CD4-positive, alpha-beta T cell treated with Interleukin-17A for 4 hours (primary cell): Measurements from ENCODE around the gene SPAG4.
A peak's percentile ranks its signal among the peaks of the same experiment; 100 is the strongest.

Experiments
- DNase-seq: peaks from one replicate; pipeline ENCODE4 v3.0.0-alpha.2; 2020; ENCODE audit warnings: mixed read lengths

Gene SPAG4

DNA sequence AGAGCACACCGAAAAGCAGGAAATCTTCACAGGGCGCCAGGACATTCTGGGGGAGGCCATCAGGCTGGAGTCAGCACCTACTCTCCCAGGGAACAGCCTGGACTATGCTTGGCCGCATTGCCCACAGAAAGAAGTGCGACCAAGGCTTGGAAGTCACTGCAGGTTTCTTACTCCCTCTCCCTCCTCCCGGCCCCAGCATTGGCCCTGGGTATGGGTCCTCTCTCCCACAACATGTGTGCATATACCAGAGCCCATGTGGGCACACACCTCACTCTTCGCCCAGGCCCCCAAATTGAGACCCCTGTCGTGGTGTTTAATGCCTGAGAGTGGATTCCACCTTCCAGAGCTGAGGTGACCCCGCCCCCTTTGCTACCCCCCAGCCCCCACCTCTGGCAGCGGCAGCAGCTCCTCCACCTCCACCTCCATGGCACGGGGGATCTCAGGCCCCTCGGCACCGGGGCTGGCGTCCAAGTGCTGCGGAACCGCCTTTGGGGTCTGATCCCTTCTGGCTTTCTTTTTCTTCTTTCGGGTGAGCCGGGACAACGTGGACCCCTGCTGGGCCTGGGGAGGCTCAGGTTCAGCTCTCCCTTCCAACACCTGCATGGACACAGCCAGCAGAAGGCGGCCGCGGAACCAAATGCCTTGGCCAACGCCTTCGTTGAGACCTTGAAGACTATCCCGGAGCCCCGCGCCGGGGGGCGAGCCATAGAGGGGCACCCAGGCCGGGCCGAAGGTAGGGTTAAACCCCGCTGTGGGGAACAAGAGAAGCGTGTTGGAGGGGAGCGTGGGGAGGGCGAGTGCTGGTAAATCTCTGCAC is 15.2 kb upstream of the SPAG4 start:
- no peak for DNase-seq

DNA sequence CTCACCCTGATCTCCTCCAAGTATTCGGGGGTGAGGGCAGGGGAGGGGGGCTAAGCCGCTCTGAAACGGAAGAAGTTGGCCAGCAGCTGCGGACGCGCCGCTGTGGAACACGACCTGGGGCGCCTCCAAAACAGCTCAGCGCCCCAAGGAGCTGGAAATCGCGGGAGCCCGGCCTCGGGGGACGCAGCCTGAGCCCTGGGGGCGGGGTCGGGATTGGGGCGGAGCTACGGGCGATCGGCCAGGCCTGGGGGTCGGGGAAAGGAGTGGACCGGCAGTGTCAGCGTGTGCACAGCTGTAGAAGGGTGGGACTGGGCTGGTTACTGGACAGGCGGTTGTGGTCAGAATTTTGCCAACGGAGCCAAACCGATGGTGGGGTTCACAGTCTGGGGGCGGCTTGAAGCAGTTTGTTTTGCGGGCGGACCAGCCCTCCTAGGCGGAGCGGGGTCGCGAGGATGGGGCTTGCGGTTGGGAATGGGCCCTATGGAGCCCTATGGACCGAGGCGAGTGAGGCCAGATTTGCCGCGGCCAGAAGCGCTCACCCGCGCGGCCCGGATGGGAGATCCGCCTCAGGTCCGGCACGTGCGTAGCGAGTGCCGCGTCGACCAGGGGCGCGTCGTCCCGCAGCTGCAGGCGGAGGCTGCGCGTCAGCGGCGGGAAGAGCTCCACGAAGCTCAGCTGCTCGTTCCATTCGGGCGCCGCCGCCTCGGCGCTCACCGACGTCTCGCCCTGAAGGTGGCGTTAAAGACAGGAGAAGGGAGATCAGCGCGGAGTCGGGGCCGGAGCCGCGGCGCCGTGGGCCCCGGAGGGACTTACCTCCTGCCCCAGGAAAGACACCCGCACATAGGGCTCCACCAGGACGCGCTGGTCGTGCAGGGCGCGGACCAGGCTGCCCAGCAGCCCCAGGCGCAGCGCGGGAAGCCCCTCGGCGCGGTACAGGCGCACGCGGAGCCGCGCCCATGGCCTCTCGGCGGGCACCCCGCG is 14.3 kb upstream of the SPAG4 start:
- peak; percentile 86 for DNase-seq

GRCh38 chr20:35601990-35602389 is 13.6 kb upstream of the SPAG4 start:
- DNase-seq, result no peak

- no peak for DNase-seq
These were observed 12.7 kb upstream of the SPAG4 start for GRCh38 chr20:35602851-35603495.

- DNase-seq, result no peak
These were observed 11.8 kb upstream of the SPAG4 start for GRCh38 chr20:35603695-35604448.

DNA sequence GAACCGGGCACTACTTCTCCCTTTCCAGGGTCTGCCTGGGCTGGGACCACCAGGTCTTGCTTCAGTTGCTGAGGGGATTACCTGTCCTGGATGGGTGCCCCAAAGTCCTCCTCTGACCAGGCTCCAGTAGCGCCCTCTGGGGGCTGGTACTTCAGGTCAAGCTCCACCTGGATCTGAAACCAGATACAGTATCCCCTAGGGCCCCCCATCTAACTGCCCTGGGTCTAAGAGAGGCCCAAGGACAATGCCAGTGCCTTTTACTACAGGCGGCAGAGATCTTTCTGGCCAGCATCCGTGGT is 11.2 kb upstream of the SPAG4 start:
- peak; percentile 46 for DNase-seq

GRCh38 chr20:35606127-35606526 is 9.5 kb upstream of the SPAG4 start:
- DNase-seq, result no peak

DNA sequence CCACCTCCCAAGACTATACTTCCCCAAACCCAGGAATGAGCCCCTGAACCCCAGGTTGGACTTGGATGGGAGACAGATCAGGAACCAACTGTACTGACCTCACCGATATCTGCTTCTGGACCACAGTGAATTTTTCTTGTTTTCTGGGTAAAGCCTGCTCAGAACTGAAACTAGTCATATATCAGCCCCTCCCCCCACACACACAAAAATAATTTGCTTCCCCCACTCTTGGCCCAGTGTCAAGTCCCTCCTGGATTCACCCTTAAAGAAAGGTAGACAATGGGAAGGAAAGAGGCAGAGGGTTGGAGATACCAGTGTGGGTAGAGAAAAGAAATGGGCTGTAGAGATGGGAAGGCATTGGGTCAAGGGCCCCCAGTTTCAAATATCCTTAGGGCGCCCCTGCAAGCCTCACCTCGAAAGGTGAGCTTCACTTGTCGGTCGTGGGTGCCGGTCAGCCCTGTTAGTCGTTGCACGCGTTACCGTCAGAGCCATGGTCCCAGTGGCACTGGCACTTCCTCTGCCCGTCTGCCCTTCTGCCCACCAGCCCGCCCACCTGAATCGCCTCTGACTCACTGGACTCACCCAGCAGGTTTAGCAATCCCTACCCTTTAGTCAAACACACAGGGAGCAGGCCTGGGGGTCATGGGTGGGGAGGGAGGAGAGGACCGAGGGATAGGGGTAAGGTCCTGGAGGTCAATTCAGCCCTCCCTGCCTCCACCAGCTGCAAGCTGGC is 8.5 kb upstream of the SPAG4 start:
- DNase-seq, result no peak

GRCh38 chr20:35610833-35611427 is 4.7 kb upstream of the SPAG4 start:
- DNase-seq, result no peak

- no peak for DNase-seq
These were observed 4.1 kb upstream of the SPAG4 start for GRCh38 chr20:35611482-35611881.

DNA sequence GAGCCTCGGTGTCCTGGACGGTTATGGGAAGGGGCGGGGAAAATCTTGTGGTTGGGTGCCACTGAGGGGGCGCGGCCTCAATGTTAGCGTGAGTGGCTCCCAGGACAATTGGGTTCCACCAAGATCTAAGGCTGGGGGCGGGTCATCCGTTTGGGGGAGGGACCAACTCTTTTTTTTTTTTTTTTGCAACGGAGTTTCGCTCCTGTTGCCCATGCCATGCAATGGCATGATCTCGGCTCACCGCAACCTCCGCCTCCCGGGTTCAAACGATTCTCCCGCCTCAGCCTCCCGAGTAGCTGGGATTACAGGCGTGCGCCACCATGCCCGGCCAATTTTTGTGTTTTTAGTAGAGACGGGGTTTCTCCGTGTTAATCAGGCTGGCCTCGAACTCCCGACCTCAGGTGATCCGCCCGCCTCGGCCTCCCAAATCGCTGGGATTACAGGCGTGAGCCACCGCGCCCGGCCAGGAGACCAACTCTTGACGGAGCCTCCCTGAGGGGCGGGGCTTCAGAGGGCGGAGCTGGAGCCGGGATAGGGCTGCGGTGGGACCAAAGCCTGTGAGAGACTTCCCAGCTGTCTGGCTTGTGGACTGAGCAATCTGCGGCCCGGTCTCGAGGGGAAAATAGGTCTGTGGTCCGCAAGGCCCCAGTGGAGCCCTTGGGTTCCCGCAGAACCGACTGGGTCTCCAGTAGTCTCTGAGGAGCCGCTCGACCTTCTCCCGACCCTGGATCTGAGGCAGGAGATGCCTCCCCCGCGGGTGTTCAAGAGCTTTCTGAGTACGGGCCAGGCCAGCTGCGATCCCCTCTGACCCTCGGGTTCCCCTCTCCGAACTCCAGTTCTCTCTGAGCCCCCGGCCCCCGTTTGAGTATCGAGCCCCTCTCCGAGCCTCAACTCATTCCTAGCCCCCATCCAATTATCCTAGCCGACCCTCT is 1.1 kb downstream of the SPAG4 start:
- DNase-seq, result peak; percentile 67

DNA sequence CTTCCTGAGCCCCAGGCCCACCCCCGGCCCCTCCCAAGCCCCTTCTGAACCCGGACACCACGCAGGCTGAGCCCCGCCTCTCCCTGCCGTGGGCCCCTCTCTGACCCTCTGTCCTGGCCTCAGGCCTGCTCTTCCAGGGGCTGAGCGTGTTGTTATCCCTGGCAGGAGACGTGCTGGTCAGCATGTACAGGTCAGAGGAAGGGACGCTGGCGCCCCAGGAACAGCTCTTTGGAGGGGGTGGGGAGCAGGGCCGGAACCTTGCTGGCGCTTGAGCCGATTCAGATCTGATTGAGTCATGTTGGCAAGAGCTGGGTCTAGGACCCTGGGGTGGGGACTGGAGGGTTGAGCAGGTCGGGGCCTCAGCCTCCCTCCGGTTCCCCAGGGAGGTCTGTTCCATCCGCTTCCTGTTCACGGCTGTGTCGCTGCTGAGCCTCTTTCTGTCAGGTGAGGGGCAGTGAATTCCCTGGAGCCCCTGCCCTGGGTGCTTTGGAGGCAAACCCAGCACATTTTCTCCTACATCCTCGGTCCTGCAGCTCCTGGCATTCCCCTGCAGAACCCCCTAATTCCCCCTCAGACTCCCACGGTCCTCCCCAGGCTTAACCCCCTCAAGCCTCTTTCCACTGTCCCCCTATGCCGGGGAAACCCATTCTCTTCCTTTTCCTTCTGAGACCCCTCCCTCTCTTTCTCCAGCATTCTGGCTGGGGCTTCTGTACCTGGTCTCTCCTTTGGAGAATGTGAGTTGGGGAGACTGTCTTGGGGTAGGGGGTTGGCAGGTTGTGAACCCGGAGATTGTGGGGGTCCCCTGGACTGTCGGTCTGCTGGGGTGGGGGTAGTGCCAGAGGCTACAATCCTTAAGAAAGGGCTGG is 2.0 kb downstream of the SPAG4 start:
- peak; percentile 52 for DNase-seq

GRCh38 chr20:35618263-35619131 is 2.9 kb downstream of the SPAG4 start:
- peak; percentile 25 for DNase-seq

GRCh38 chr20:35619196-35620095 is 3.8 kb downstream of the SPAG4 start:
- peak; percentile 79 for DNase-seq

DNA sequence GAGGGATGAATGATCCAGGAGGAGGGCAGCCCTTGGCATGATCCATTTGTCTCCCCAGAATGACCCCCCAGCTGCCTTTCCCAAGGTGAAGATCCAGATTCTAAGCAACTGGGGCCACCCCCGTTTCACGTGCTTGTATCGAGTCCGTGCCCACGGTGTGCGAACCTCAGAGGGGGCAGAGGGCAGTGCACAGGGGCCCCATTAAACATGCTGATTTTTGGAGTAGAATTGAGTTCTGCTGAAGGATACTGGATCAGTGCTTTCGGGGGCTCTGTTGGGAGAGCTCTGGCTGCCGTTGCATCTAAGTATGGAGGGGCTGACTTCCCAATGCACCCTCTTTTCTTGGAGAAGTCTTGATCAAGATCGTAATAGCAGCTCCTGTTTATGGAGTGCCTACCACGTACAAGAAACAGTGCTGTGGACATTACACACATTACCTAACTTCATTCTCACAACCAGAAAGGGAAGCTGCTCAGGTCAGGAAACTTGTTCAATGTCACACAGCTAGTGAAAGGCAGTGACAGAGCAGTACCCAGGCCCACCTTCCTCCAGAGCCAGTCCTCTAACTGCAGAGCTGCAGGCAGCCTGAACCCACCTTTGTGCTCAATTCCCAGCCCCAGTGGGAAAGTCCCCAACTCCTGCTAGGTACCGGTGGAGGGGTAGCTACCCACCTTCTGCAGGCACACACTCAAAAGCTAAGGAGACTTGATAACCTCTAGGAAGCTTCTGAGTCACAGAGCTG is 5.4 kb downstream of the SPAG4 start:
- no peak for DNase-seq

DNA sequence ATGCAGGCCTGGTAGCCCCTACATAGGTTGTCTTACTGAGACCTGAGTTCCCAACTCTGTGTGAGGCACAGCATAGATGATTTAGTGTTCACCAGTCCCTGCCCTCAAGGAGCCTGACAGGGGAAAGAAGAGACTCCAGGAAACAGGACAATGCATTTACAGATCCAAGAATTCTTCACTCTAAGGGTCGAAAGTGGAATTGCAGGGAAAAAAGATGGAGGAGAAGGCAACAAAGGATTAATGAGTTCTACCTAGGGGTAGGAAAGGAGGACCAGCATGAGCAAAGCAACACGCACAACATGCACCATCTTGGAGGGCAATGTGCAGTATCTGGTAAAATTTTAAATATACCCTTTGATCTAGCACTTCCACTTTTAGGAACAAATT is 5.9 kb downstream of the SPAG4 start:
- no peak for DNase-seq
